Measurements from ENCODE around the gene LPIN3. TPM values are rescaled to one million over a fixed set of nuclear protein-coding genes. Genes with fewer than 3 reads are reported as not detected.

LPIN3 gene
- total RNA-seq, 1 experiment from 2014 or later = 15.3 TPM

DNA sequence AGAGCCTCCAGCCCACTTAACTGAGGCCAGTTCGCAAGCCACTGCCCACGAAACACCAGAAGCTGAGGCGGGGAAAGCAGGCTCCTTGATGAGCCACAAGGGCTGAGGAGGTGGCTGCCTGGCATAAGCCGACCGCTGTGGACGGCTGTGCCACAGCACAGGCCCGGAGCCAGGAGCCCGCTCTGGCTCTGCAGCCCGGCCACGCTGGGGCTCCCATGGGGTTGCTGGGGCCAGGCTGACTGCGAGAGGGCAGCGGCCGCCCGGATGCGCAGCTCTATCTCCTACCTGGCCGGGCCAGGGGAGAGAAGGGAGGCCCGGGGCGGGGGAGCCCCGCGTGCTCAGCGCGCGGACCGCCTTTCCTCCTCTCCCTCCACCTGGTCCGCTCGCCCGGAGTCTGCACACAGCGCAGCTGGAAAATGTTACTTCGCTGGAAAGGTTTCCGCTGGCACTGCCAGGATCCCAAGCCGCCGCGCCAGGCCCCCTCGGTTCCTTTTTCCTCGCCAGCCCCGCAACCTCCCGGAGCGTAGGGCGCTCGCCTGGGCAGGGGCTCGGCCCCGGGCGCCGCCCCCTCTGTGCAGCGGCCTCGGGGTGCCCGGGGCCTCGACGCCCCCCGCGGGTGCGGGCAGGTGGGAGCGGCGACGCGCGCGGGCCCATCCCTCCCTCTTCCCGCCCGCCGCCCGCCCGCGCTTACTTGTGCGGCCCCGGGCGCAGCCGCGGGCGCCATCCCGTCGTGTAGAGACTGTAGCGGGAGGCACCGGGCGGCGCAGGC, 25.3 kb downstream of the LPIN3 start:
- DNase-seq (ENCODE audit: low read depth) = no peak

GRCh38 chr20:41366546-41367392, 26.1 kb downstream of the LPIN3 start, which contains the start of gene EMILIN3:
EMILIN3 (minus strand) TSS chr20:41366818; CDS start chr20:41366634, 184 bp downstream.
- no peak for DNase-seq (ENCODE audit: low read depth)

DNA sequence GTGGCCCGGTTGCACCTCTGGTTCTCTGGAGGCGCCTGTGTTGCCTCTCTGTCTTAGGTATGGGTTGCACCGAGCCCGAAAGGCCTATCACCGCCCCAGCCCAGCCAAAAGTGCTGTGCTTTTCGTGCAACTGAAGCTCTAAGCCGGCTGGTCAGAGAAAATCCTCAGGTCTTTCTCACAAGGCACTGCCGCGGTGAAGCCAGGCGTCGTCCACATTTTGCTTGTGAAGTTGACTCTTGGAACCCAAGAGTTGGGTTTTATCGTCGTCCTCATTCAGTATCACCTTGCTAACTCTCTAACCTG, 26.7 kb downstream of the LPIN3 start:
- DNase-seq (ENCODE audit: low read depth) = no peak

- no peak for DNase-seq (ENCODE audit: low read depth)
These were observed 27.3 kb downstream of the LPIN3 start for GRCh38 chr20:41367956-41368355.

DNA sequence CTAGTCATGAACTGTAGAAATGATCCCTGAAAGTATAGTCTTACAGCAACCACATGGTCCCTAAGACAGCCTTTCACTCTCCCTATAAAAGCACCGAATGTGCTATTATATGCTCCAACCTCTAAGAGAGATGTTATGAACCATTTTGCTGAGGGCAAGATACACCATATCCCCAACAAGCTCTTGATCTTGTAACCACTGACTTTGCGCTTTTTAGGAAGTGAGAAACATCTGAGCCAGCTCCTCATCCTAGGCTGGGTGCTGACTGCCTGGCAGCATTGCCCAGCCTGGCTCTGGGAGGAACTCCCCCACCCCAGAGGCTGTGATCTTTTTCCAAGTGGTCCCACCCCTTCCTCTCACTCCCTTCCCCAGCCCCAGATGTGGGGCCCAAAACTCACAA, 29.1 kb downstream of the LPIN3 start:
- no peak for DNase-seq (ENCODE audit: low read depth)

- no peak for DNase-seq (ENCODE audit: low read depth)
These were observed 29.6 kb downstream of the LPIN3 start for GRCh38 chr20:41370176-41370575.

DNA sequence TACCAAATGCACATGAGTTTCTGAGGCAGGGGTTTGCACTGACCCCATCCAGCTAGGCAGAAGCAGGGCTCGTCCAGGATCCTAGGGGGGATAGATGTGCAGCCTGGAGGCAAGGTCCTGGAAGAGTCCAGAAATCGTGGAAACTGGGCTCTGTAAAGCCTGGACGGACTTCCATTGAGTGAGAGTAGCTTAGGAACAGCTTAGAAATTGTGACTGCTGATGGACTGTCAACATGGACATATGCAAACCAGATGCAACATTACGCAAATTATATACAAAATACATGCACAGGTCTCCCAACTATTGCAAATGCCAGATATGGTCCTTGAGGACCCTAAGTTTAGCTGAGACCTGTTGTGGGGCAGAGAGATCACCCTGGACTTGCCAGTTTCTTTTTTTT, 30.8 kb downstream of the LPIN3 start:
- DNase-seq (ENCODE audit: low read depth) = no peak

GRCh38 chr20:41373251-41373783, 32.7 kb downstream of the LPIN3 start:
- DNase-seq (ENCODE audit: low read depth) = no peak

DNA sequence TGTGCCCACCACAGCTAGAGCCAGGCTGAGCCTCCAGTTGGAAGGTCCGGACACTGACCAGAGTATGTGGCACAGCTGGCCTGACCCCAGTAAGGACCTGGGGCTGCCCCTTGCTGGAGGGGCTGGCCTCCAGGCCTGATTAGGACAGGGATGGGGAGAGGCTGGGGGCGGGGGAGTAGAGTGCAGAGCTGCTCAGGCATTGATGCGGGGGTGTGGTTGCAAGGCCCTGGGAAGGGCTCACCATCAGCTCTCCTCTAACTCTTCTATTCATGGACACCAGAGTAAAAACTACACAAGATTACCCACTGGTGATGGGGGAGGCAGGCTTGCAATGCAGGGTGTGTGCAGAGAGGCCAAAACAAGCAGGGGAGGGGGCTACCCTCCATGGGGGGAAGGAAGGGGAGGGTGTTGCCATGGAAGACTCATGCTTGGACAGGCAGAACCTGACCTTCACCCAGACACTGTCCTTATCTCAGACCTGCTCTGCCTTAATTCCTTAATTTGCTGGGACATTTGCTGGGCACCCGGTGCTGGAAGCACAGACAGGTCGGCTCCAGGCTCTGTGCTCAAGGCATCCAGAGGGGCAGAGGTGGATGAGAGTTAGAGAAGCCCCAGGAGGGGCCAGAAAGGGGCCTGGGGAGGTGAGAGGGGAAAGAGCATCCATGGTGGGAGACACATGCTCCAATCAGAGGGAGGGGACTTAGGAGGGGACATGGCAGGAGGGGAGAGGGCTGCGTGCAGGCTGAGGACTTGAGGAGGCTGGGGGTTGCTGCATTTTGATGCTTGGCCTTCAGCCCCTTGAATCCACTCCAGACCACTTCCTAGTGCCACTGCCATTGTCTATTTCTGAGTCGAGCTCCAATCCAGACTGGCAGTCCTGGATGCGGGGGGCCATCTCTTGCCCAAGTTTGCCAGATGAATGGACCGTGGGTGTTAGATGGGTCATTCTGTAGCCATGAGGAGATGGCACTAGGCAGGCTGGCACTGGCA, 33.6 kb downstream of the LPIN3 start:
- DNase-seq (ENCODE audit: low read depth) = no peak

DNA sequence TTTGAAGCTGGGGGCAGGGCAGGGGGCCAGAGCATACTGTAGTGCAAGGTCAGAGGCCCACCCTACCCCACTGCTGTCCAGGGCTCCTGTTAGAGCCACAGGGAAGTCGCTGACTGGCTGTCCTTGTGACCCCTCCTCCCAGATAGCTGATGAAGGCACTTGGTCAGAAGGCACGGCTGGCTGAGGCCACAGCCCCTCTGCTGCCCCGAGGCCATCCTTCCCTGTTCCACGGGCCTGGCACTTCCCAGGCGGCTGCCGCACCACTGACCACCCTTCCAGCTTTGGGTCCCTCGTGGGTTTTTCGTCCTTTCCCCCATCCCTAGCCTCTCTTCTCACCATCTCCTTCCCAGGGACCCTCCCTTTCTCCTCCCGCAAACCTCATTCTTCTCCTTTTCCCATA, 35.2 kb downstream of the LPIN3 start:
- no peak for DNase-seq (ENCODE audit: low read depth)

DNA sequence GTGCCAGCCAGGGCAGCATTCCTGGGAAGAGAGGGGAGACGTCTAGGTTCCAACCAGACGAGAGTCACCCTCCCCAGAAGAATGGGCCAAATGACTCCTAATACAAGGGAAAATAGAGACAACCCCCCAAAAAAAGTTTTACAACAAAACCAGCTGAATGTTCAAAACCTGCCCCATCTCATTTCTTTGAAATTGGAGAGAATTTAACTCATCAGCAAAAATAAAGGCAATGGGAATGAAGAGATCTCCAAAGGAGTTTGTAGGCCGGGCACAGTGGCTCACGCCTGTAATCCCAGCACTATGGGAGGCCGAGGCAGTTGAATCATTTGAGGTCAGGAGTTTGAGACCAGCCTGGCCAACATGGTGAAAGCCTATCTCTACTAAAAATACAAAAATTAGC, 35.7 kb downstream of the LPIN3 start:
- DNase-seq (ENCODE audit: low read depth) = no peak

GRCh38 chr20:41377275-41377674, 36.7 kb downstream of the LPIN3 start:
- DNase-seq (ENCODE audit: low read depth) = no peak

DNA sequence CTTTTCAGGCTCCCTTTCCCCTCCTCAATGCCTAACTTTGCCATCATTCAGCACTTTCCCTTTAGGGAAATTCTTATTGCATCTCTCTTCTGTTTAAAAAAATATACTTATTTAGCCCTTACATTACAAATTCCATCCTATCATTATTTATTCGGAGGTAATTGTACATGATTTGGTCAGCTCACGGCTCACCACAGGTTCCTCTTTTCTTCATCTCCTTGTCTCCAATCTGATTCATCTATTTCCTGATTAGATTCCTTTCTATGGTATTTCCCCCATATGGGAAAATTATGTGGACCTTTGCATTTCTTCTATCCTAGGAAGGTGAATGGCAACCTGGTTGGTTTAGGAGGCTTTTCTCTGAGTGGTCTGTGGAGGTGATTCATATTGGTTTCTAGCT, 38.9 kb downstream of the LPIN3 start:
- DNase-seq (ENCODE audit: low read depth) = no peak

GRCh38 chr20:41380551-41381193, 40.1 kb downstream of the LPIN3 start:
- DNase-seq (ENCODE audit: low read depth) = no peak

DNA sequence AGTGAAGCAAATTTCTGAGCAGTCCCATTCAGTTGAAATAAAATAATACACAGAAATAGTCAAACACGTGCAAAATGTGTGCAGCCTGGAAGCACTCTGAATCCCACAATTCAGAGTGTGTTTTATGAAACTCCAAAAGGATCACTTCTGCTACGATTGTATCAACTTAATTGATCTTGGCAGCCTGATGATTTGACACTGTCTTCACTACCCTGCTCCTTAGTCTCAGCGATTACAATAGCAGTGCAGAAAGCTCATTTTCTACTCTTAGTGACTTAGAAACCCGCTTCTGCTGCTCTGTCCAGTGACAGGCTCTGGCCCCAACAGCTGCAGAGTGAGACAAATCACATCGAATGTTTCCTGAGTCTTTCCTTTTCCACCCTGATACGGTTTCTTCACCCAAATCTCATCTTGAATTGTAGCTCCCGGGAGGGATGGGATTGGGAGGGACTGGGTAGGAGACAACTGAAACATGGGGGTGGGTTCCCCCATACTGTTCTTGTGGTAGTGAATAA, 42.2 kb downstream of the LPIN3 start:
- no peak for DNase-seq (ENCODE audit: low read depth)

DNA sequence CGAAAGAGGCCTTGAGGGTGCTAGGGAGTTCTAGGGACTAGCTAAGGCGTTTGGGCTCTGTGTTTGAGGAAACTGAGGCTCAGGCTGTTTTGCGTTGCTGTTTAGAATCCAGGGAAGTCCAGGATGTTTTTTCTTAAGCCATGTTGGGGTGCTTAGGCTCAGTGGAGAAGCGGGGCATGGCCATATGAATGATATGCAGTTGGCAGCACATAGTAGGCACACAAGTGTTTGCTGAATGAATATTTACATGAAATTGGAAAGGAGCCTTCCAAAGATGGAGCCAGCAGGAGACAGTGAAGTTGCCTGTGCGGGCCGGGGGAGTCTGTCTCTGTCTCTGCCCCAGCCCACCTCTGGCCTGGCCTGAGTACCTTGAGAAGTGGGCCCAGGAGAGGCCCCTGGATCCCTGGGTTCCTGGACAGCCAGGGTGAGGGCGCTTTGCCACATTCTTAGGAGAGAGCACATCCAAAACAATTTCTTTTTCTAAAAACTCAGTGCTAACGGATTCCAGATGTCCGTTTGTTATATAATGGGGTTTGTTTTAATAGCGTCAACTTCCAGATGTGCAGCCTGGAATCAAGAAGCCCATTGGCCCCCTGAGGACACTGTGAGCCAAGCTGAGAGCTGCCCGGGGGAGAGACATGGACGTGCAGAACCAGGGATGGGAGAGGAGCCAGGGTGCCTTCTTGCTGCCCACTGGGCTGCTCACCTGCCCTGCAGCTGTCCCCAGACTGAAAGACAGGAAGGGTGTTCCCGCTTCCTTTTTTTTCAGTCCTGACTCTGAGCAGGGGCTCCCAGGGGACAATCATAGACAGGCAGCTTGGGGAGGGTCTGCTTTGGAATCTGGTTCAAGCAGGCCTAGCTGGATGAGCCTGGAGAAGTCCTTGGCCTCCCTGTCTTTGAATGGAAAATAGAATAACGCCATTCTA, 46.1 kb downstream of the LPIN3 start:
- no peak for DNase-seq (ENCODE audit: low read depth)

DNA sequence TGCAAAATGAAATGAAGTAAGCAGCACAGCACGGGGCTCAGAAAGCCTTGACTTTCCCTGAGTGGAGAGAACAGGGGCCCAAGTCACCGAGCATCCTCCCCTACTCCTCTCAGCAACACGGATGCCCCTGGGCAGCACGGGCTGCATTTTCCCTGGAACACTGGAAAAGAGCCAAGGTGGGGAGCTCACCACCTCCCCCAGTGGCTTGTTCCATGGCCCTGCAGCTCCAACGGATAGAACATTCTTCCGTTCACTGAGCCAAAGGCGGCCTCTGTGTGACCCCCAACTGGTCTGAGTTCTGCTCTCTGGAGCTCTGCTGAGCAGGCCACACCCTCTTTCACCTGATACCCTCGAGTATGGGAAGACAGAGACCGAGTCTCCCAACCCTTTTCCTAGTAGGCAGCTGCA, 46.8 kb downstream of the LPIN3 start:
- no peak for DNase-seq (ENCODE audit: low read depth)

GRCh38 chr20:41390889-41391288, 50.3 kb downstream of the LPIN3 start:
- DNase-seq (ENCODE audit: low read depth) = no peak

GRCh38 chr20:41391587-41392001, 51.0 kb downstream of the LPIN3 start:
- DNase-seq (ENCODE audit: low read depth) = no peak

DNA sequence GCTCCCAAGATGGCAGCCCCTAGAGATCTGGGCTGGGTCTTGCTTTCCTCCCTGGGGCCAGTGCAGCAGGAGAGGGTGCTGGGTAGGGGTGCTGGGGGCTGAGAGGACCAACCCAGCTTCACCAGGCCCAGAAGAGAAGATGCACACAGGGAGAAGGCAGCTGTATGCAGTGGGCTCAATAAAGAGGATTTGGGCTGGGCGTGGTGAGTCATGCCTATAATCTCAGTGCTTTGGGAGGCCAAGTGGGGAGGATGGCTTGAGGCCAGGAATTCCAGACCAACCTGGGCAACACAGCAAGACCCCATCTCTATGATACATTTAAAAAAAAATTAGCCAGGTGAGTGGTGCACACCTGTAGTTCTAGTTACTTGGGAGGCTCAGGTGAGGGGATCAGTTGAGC, 51.7 kb downstream of the LPIN3 start:
- DNase-seq (ENCODE audit: low read depth) = no peak

All from LHCN-M2 (cell line).